Fibroblast of pulmonary artery (primary cell): Measurements from ENCODE around the gene PPP1R14D.

Experiments
- DNase-seq: peaks from one replicate; pipeline ENCODE4 v3.0.0-alpha.2; 2010; ENCODE audit warnings: low read depth
- H3K4me3 ChIP-seq: replicated peaks from 2 replicates; pipeline ENCODE4 v1.5.1; 2011; ENCODE audit warnings: low read depth, mild to moderate bottlenecking, control low read depth, low read length, moderate library complexity
- TF ChIP-seq, protein P1 (sequence below): IDR thresholded peaks from 2 replicates; pipeline ENCODE4 v1.5.1; 2011; ENCODE audit warnings: mild to moderate bottlenecking, control low read depth, low read length, inconsistent platforms; ENCODE audit errors: missing control alignments

PPP1R14D gene

DNA sequence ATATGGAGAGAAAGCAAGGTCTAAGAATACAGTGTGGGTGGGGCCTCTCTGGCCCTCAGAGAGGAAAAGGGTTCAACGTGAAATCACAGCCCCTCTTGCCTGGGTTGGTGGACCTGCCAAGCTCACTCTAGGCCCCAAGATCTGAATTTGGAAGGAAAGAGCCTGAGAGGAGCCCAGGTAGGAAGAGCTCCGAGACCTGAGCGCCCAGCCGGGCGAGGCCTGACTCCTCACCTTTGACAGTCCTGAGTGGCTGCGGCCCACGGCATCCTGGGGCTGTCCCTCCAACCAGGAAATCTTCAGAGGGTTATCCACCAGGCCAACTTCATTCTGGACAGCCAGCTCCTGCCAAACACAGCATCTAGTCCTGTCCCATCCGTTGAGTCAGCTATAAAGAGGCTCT, 55.0 kb downstream of the PPP1R14D start:
- DNase-seq, result no peak
- no peak overlapping the region for H3K4me3 ChIP-seq
- TF ChIP-seq, protein P1, sequence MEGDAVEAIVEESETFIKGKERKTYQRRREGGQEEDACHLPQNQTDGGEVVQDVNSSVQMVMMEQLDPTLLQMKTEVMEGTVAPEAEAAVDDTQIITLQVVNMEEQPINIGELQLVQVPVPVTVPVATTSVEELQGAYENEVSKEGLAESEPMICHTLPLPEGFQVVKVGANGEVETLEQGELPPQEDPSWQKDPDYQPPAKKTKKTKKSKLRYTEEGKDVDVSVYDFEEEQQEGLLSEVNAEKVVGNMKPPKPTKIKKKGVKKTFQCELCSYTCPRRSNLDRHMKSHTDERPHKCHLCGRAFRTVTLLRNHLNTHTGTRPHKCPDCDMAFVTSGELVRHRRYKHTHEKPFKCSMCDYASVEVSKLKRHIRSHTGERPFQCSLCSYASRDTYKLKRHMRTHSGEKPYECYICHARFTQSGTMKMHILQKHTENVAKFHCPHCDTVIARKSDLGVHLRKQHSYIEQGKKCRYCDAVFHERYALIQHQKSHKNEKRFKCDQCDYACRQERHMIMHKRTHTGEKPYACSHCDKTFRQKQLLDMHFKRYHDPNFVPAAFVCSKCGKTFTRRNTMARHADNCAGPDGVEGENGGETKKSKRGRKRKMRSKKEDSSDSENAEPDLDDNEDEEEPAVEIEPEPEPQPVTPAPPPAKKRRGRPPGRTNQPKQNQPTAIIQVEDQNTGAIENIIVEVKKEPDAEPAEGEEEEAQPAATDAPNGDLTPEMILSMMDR, result no peak

DNA sequence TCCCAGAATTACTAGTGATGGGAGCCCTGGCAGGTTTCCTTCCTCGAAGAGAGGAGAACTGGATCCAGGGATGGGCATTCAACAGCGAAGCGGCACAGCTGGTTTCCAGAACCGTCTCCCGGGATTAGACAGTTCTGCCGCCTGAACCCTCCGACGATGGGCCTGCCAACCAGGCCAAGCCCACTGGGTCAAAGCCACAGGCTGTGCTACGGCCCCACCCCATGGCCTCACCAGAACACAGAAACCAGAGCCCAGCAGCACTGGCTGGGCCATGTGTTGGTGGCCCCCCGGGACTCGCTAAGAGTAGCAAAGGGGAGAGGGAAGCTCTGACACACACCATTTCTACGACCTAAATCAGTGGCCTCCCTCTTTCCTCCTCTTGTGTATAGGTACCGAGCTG, 56.5 kb downstream of the PPP1R14D start:
- TF ChIP-seq, protein P1, result no peak
- no peak for DNase-seq
- no peak overlapping the region for H3K4me3 ChIP-seq

DNA sequence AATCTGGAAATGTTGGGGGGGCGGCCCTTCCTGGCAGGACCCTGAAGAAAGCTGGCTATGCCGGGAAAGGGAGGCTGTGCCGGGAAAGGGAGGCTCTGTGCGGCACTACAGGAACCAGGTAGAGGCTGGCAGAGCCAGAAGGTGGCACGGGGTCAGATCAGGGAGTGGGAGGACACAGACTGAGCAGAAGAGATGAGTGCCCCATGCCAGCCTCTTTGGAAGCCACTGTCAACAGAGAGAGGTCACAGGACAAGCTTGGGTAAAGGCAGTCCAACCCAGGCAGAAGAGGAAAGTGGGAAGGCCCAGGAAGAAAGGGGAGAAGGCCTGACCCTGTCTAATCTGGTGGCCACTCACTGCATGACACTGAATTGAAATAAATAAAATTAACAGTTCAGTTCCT, 57.3 kb downstream of the PPP1R14D start:
- TF ChIP-seq, protein P1, result no peak

DNA sequence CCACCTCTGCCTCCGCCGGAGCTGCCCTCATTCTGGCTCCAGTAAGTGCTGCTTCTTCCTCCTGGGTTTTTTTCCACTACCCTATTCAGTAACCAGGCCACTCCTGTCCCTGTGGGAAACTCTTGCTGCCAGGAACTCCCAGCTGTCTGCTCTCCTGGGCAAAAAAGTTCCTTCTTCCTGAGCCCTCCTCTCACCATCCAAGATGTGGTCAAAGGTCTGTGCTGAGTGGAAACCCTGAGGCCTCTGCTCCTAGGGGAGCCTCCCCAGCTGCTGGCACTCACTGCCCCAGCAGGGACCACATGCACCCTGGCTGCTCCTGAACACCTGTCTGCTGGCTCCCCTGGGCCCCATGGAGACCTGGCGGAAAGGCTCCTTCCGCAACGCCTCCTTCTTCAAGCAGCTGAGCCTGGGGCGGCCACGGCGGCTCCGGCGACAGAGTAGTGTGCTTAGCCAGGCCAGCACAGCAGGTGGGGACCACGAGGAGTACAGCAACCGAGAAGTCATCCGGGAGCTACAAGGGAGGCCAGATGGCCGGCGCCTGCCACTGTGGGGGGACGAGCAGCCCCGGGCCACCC, 58.3 kb downstream of the PPP1R14D start:
- DNase-seq, result no peak
- no peak overlapping the region for H3K4me3 ChIP-seq
- TF ChIP-seq, protein P1, result no peak

More for the DNA sequence above, 57.3 kb downstream of the PPP1R14D start:
- no peak overlapping the region for H3K4me3 ChIP-seq
- no peak for DNase-seq

- peak; percentile 35 for DNase-seq
- TF ChIP-seq, protein P1, result no peak
- H3K4me3 ChIP-seq, result no peak within 1 kb of the TSS
These were observed 59.0 kb downstream of the PPP1R14D start, which contains the start of gene C15orf62 for GRCh38 chr15:40769274-40770146. Gene C15orf62, plus strand, starts transcription at chr15:40769980. Its CDS starts 516 bp downstream, at chr15:40770496.

DNA sequence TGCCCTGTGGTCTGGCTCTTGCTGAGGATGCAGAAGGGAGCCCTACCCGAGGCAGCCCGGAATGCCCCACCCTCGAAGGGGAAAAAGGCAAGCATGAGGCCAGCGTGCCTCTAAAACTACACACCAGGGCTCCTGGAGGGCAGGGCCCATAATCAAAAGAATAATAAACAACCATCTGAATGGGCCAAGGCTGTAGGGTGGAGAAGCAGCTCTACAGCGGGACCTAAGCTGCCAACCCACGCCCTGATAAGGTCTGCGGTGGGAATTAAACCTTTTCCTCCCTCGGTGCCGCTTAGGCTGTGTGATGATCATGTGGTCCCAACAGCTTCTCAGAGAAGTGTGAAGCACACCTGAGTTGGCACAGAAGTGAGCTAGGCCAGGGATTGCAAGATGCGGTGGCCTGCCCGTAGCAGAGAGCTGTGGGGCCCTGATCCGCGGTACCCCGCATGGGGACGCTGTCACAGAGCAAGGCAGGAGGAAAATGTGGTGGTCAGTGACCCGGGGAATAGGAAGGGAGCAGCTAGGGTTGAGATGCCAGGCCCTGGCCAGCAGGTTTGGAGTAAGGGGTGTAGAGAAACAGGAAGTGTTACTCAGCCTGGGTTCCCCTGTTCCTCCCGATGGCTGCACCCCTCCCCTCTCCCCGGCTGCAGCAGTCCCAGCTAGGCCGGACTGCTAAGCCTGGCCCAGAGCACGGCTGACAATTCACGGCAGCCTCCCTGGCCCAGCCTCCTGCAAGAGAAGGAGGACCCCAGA, 59.8 kb downstream of the PPP1R14D start:
- no peak for DNase-seq
- H3K4me3 ChIP-seq, result no peak overlapping the region
- TF ChIP-seq, protein P1, result no peak
